Measurements from ENCODE around the gene ZFP30.
"Not testable (repeated sequence)": the region's sequence is repeated elsewhere in the genome, so short reads cannot be mapped to it uniquely, and the experiment has no call there.

The ZFP30 gene

DNA sequence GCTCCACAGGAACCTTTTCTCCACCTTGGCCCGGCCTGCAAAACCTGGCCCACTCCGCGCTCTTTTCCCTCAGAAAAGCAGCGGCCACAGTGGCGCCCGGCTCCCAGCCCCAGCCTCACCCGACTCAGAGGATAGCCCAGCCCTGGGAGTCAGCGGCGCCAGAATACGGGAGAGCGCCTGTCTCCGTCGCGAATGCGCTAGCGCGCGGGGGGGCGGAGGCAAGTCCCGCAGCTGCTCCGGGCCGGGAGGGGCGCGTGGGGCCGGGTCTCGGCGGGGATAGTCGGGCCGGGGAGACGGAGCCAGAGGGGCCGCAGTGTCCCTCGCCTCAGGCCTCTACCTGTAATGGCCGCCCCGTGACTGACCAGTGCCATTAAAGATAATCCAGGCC is at the start of gene ZFP30:
Gene ZFP30 (minus strand): TSS at position 165 of the 388 bp plus-strand sequence. CDS start 7,643 bp downstream, outside the sequence.
- DNase-seq (ENCODE audit: insufficient read length, low spot score): peak; percentile 44
- peak; percentile 83 for FAIRE-seq

DNA sequence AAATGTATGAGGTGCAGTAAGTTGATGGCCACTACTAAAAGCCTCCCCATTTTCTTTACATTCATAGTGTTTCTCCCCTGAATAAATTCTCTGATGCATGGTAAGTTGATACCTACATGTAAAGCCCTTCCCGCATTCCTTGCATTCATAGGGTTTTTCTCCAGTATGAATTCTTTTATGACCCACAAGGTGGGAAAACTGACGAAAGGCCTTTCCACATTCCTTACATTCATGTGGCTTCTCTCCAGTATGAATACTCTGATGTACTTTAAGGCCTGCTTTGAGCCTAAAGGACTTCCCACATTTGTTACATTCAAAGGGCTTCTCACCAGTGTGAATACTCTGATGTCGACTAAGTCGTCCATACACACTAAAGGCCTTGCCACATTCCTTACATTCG is 43.8 kb upstream of the ZFP30 start:
- FAIRE-seq: no peak
- no peak for DNase-seq (ENCODE audit: insufficient read length, low spot score)

DNA sequence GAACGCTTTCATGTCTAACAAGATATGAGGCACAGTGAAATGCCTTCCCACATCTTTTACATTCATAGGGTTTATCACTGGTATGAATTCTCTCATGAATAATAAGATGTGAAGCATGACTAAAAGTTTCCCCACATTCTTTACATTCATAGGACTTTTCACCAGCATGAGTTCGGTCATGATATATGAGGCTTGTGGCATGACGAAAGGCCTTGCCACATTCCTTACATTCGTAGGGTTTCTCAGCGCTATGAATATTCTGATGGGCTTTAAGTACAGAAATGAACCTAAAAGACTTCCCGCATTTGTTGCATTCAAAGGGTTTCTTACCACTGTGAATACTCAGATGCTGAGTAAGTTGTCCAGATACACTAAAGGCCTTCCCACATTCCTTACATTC is 43.0 kb upstream of the ZFP30 start:
- DNase-seq (ENCODE audit: insufficient read length, low spot score): no peak
- FAIRE-seq: no peak

DNA sequence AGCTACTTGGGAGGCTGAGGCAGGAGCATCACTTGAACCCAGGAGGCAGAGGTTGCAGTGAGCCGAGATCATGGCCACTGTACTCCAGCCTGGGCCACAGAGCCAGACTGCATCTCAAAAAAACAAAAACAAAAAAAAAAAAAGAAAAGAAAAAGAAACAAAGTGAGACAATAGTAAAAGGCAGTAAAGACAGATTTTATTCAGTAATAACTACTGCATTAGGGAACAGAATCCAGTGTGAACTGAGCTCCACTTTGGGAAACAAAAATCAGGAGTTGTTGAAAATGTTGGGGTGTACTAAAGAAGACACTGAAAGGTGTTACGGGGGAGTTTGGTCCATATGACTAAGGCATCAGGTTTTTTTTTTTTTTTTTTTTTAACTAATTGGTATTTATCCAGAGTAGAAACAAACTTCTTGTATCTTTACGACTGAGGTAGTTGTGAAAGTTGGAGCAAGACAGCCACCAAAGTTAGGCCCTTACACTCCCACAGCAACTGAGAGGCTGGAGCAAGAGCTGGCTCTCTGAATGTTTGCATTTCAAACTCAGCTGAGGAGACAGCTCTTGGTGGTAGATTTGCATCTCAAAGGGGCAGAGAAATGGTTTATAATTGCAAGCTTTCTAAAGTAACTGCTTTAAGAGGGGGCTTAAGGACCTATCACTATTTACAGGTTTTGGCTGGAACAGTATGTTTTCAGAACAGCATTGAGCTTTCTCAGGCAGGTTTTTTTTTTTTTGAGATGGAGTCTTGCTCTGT is 40.1 kb upstream of the ZFP30 start:
- DNase-seq (ENCODE audit: insufficient read length, low spot score) (no peak), FAIRE-seq (no peak)

DNA sequence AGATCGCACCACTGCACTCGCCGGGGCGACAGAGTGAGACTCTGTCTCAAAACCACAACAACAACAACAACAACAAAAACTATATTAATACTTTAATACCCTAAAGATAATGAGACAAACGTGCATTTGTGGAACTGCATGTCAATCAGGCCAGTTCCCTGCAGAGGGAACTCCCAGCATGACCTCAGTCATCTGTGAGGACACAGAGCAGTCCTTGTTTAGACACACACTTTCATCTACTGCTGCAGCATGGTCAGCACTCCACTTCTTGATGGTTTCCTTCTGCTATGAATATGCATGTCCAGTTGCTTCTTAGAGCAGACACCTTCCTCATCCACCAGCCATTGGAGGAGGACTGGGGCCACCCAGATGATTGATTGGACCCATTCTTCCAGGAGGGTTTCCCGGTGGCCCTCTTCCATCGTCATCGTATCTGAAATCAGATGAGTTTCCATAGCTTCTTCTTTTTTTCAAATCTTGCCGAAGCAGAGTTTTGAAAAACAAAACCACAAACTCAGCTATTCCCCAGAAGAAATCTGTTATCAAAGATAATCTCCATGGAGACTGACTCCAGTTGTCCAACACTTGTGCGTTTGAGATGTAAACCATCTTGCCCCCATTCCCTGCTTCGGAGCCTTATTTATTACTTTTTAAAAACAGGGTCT is 37.8 kb upstream of the ZFP30 start:
- FAIRE-seq: no peak
- no peak for DNase-seq (ENCODE audit: insufficient read length, low spot score)

DNA sequence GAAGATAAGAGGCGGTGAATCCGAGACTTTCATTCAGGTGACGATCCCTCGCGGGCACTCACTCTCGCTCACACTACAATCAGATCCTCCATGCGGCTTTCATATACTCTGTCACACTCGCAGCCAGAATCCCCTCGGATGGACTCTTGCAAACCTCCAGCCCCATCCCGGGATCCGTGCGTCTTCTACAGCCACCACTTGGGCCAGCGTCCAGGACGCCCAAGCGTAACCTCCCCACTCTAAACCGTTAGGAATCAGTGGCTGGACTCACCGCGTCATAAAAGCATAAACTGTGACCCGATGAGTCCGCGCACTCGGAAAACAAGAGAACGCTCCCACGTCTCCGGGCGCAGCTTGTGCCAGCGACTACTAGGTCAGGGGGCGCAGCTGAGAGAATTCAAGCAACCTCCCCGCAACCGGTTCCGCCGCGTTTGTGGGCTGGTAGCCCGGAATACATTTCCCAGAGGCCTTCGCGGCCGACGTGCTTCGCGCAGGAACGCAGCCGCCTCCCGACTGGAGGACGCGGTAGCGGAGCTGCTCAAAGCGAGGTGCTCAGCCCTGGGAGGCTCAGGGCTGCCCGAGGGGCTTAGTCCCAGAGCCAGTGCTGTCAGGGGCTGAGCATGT is 36.7 kb upstream of the ZFP30 start:
- DNase-seq (ENCODE audit: insufficient read length, low spot score) (peak; percentile 16), FAIRE-seq (no peak)

DNA sequence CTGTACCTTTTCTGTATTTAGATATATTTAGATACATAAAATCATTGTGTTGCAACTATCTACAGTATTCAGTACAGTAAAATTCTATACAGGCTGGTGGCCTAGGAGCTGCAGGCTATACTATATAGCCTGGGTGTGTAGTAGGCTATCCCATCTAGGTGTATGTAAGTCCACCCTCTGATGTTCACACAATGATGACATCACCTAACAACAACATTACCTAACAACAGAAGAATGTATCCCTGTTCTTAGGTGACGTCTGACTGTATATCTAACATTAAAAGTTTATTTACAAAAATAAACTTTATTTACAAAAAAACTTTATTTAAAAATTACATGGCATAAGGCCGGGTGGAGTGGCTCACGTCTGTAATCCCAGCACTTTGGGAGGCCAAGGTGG is 28.3 kb upstream of the ZFP30 start:
- FAIRE-seq (no peak), DNase-seq (ENCODE audit: insufficient read length, low spot score) (no peak)

DNA sequence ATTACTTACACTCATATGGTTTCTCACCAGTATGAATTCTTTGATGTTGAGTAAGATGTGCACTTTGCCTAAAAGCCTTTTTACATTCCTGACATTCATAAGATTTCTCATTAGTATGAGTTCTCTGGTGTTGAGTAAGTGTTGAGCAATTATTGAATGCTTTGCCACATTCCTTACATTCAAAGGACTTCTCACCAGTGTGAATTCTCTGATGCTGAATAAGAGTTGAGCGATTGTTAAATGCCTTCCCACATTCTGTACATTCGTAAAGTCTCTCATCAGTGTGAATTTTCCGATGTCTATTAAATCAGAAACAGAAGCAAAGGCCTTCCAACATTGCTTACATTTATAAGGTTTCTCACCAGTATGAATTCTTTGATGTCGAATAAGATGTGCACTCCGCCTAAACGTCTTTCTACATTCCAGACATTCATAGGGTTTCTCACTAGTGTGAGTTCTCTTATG is 14.2 kb upstream of the ZFP30 start:
- no peak for FAIRE-seq

DNA sequence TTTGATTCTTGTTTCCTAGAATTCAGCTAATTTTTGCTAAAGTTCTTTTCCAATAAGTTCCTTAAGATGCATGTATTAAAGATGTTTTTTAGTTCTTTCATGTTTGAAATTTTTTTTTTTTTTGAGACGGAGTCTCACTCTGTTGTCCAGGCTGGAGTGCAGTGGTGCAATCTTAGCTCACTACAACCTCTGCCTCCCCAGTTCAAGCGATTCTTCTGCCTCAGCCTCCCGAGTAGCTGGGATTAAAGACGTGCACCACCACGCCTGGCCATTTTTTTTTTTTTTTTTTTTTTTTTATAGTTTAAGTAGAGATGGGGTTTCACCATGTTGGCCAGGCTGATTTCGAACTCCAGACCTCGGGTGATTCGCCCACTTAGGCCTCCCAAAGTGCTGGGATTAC is 1.9 kb upstream of the ZFP30 start:
- DNase-seq (ENCODE audit: insufficient read length, low spot score); FAIRE-seq: not testable (repeated sequence)

More for the DNA sequence above, 14.2 kb upstream of the ZFP30 start:
- no peak for DNase-seq (ENCODE audit: insufficient read length, low spot score)

DNA sequence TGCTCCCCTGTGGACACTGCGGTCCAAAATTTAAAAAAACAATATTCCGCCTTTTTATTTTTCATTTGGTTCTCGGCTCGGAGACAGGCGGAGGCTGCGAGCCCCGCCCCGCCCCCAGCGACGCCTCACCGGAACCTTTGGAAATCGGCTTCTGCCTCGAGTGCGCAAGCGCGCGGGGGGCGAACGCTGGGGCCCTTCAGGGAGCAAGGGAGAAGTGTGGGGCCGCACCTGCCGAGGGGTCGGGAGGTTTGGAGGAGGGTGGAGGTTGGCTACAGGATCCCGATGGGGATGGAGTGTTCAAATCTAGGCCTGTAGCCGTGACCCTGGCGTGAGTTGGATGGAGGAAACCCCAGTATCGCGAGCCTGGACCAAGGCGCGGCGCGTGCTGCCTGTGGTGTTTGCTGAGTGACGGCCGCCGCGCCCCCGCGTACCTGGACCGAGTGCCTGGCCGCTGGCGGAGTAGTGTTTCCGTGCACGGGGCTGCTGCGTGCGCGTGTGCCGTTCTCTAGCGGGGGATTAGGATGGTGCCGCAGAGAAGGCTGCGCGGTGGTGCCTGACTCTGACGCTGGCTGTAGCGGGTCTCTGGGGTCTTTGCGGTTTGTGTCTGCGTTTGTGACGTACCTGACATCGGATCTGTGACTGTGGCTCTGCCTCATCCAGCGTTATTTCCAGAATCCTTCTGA is 565 bp upstream of the ZFP30 start:
- peak; percentile 55 for FAIRE-seq
- DNase-seq (ENCODE audit: insufficient read length, low spot score): peak; percentile 58

DNA sequence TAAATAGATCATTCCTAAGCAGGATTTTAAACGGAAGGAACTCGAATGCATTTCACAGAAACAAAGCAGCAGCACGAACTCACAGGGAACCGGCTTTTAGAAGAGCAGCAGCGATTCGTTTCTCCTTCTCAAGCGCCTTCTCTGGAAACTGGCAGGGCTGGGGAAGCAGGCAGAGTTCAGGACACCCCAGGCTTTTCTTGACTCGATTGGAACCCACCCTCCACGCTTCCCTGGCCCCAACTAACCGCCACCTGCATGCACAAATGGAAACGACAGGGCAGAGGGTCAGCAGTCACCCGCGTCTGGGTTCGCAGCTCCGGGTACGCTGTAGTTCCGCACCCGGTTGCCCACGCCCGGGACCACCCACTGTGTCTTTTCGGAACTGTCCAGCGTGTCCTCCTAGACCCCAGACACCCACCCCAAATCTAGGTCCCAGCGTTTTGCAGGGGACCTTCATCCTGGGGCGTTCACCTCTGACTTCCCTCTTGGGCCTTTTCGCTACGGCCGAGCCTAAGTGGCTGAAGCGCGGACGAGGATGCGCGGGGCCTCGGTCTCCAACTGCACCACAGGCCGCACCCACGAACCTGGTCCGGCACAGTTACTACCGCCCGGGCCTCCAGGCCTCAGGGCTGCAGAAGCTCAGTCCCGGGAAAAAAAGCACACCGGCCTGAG is 500 bp downstream of the ZFP30 start:
- peak; percentile 72 for FAIRE-seq
- DNase-seq (ENCODE audit: insufficient read length, low spot score): peak; percentile 28

DNA sequence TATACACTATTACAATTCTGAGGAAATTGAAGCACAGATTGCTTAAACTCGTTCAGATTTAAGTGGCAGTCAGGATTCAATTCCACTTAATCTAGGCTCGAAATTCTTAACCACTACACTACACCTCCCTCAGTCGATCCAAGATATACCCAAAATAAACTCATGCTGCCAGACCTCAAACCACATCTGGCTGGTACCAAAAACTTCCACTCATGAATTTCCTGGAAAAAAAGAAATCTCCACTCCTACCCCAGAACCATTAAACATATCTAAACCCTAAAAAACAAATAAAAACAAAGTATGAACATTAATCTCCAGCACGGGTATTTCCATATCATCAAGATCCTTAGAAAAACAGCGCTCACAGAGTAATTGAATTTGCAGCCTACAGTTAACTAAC is 1.1 kb downstream of the ZFP30 start:
- FAIRE-seq (peak; percentile 45), DNase-seq (ENCODE audit: insufficient read length, low spot score) (no peak)

DNA sequence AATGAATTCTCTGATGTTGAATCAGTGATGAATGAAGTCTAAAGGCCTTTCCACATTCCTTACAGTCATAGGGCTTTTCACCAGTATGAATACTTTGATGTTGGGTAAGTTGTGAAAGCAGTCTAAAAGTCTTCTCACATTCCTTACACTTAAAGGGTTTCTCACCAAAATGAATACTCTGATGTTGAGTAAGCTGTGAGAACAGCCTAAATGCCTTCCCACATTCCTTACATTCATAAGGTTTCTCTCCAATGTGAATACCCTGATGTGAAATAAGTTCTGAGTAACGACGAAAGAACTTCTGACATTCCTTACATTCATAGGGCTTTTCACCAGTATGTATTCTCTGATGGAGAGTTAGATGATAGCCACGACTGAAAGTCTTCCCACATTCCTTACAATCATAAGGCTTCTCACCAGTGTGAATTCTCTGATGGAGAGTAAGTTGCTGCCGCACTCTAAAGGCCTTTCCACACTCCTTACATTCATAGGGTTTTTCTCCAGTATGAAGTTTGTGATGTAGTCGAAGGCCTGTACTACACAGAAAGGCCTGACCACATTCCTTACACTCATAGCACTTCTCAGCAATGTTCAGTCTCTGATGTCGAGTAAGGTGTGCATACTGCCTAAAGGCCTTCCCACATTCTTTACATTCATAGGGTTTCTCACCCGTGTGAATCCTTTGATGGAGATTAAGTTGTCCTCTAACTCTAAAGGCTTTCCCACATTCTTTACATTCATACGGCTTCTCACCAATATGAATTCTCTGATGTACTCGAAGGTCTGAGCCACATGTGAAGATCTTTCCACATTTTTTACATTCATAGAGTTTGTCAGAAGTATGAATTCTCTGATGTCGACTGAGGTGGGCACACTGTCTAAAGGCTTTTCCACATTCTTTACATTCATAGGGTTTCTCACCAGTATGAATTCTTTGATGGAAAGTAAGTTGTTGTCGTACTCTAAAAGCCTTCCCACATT is 19.9 kb downstream of the ZFP30 start:
- FAIRE-seq: no peak
- DNase-seq (ENCODE audit: insufficient read length, low spot score): no peak

DNA sequence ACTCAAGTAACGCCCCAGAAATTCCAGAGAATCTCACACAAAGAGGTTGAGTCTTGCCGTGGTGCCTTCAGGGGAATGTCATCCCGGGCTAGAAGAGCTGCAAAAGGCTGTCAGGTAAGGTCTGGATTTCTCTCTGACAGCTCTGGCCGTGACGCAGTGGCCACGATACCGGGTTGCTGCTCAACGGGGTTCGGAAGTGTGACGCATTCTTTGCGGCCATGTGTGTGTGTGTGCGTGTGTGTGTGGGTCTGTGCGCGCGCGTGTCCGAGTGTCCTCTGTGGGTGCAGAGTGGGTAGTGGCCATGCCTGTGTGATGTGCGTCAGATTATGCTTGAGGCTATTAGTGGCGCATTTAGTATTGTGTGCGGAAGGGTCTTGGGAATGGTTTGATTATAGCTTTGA is 60.3 kb downstream of the ZFP30 start:
- FAIRE-seq (no peak), DNase-seq (ENCODE audit: insufficient read length, low spot score) (no peak)

DNA sequence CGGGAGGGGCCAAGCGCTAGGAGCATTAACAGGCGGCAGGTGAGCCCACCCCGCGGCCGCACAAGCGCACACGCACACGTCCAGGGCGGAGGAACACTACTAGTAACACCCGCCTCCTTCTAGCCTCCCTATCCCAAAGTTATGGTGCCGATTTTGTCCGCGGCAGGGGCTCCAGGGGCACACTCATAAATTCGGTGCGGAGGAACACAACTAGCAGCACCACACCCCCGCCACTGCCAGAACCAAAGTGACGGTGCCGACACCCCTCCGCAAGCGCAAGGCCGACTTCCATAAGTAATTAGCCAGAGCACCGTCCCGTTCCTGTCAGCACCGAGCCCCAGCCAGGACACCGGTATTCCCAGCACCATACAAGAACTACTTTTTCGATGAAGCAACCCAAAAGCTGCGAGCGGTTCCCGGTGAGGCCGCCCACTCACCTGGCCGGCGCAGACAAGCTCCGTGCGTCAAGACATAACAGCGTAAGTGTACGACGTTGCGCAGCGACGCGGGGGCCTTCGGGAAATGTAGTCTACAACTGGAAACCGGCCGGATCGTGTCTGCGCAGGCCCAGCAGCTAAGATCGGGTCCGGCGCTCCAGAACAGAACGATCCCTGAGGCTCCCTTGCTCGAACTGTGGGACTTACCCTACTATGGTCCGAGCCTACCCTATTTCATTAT is 60.8 kb downstream of the ZFP30 start, which contains the start of the genes ZNF540 and ZNF571:
Gene ZNF540 (plus strand): TSS at position 573 of the 678 bp plus-strand sequence. CDS start 3,572 bp downstream, outside the sequence.
Gene ZNF571 (minus strand): TSS at position 489 of the 678 bp plus-strand sequence. CDS start 8,116 bp downstream, outside the sequence.
- peak; percentile 52 for DNase-seq (ENCODE audit: insufficient read length, low spot score)
- peak; percentile 92 for FAIRE-seq

DNA sequence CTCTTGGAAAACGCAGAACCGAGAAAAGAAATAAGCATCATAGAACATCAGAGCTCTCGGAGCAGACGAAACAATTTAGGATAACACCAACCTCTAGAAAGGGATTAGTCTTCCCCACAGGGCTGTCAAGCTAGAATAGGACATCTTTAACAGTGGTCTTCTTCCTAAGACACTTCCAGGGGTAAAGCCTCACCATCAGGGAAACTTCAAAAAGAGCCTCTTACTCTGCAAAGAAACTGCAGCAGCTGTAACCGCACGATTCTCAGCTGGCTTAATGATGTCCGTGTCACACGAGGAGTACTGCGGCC is 61.3 kb downstream of the ZFP30 start:
- FAIRE-seq (no peak), DNase-seq (ENCODE audit: insufficient read length, low spot score) (no peak)

DNA sequence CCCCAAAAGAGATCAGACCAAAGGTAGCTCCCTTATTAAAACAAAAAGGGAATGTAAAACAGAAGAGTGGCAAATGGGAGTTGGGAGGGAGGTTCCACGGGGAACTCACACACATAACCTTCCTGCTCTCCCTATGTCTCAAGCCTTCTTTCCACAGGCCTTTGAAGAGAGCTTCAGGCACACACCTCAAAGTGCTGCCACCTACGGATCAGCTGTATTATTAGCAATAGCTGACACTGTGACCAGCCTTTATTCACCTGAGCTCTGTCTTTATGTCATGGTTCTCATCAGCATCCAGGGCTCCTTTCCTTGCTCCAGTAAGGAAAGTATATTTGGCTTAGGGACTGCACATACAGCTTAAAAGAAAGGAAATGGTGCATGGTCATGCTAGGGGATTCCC is 71.9 kb downstream of the ZFP30 start:
- no peak for DNase-seq (ENCODE audit: insufficient read length, low spot score)
- FAIRE-seq: no peak

DNA sequence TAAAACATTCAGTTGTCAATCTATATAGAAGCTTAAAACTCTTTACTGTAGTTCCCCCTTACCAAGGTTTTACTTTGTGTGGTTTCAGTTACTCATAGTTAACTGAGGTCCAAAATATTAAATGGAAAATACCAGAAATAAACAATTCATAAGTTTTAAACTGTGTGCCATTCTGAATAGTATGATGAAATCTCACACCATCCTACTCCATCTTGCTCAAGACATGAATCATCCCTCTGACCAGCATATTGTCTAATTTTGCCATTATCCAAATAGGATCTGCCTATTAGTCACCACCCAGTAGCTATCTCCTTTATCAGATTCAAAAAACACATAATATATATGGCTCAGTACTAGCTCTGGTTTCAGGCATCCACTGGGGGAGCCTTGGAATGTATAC is 83.1 kb downstream of the ZFP30 start:
- no peak for FAIRE-seq
- DNase-seq (ENCODE audit: insufficient read length, low spot score): no peak

DNA sequence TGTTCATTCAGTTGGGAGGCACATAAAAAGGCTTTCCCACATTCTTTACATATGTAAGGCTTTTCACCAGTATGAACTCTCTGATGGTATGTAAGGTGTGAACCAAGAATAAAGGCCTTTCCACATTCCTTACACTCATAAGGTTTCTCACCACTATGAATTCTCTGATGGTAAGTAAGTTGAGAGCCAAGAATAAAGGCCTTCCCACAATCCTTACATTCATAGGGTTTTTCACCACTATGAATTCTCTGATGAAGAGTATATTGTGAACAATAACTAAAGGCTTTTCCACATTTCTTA is 89.9 kb downstream of the ZFP30 start:
- FAIRE-seq (no peak), DNase-seq (ENCODE audit: insufficient read length, low spot score) (no peak)
